ENCODE measurements around the gene ARSK. TPM values are rescaled to one million over a fixed set of nuclear protein-coding genes. Genes with fewer than 3 reads are reported as not detected.

ARSK gene
- total RNA-seq: 1 to 10 TPM; 4.3 to 4.9 TPM

GRCh38 chr5:95554647-95555548 is at the start of gene ARSK, which contains the start of gene SKIC3:
Gene ARSK, plus strand, starts transcription at chr5:95555101. Its CDS starts 178 bp downstream, at chr5:95555279.
Gene SKIC3, minus strand, starts transcription at chr5:95554977. Its CDS starts 7,827 bp downstream, at chr5:95547150.
- Mint-ChIP-seq H3K27me3 (no peaks in the 10 kb centered on the region), H3K4me1 (peaks cover 40% of the 10 kb centered on the region), H3K9me3 (ENCODE audit: low read depth) (no peaks in the 10 kb centered on the region), H3K4me3 (peak within 1 kb of the TSS; percentile 86), H3K27ac (peak within 1 kb of the TSS; percentile 87), H3K36me3 (peaks cover 18% of the 10 kb centered on the region)
- DNase-seq (peak; percentile 94), ATAC-seq (peak; percentile 92)
- CTCF ChIA-PET: interaction anchor here (0.6 to 1.6 kb wide), 4 partner anchors 12 to 227 kb away, joined by 3 to 4 read pairs (median 3); no protein-coding TSS in a partner anchor

GRCh38 chr5:95508550-95508949 is 46.4 kb upstream of the ARSK start:
- H3K27ac Mint-ChIP-seq: no peak overlapping the region

GRCh38 chr5:95511606-95512005 is 43.3 kb upstream of the ARSK start:
- ATAC-seq (no peak), DNase-seq (no peak)
- Mint-ChIP-seq H3K27ac (no peak overlapping the region), H3K9me3 (ENCODE audit: low read depth) (no peaks in the 10 kb centered on the region), H3K4me3 (no peak overlapping the region), H3K4me1 (no peaks in the 10 kb centered on the region), H3K36me3 (peaks cover 37% of the 10 kb centered on the region), H3K27me3 (no peaks in the 10 kb centered on the region)
- CTCF ChIA-PET: no interaction called here

More at GRCh38 chr5:95508550-95508949, 46.4 kb upstream of the ARSK start:
- H3K27me3 Mint-ChIP-seq: no peaks in the 10 kb centered on the region
- no peak overlapping the region for H3K4me3 Mint-ChIP-seq
- H3K36me3 Mint-ChIP-seq: peaks cover 37% of the 10 kb centered on the region
- ATAC-seq (no peak), DNase-seq (no peak)
- no peaks in the 10 kb centered on the region for H3K9me3 Mint-ChIP-seq (ENCODE audit: low read depth)
- H3K4me1 Mint-ChIP-seq: no peaks in the 10 kb centered on the region
- CTCF ChIA-PET: no interaction called here

GRCh38 chr5:95518417-95518816 is 36.5 kb upstream of the ARSK start:
- H3K27me3 Mint-ChIP-seq: no peaks in the 10 kb centered on the region
- no peak overlapping the region for H3K4me3 Mint-ChIP-seq
- H3K9me3 Mint-ChIP-seq (ENCODE audit: low read depth): no peaks in the 10 kb centered on the region
- peaks cover 40% of the 10 kb centered on the region for H3K36me3 Mint-ChIP-seq
- no peaks in the 10 kb centered on the region for H3K4me1 Mint-ChIP-seq
- CTCF ChIA-PET: no interaction called here
- no peak for DNase-seq
- no peak overlapping the region for H3K27ac Mint-ChIP-seq
- no peak for ATAC-seq

GRCh38 chr5:95519151-95519550 is 35.8 kb upstream of the ARSK start:
- no peaks in the 10 kb centered on the region for H3K4me1 Mint-ChIP-seq
- no peaks in the 10 kb centered on the region for H3K27me3 Mint-ChIP-seq
- H3K27ac Mint-ChIP-seq: no peak overlapping the region
- H3K4me3 Mint-ChIP-seq: no peak overlapping the region
- no peak for ATAC-seq
- DNase-seq: no peak
- no peaks in the 10 kb centered on the region for H3K9me3 Mint-ChIP-seq (ENCODE audit: low read depth)
- peaks cover 42% of the 10 kb centered on the region for H3K36me3 Mint-ChIP-seq
- CTCF ChIA-PET: no interaction called here

GRCh38 chr5:95519681-95520080 is 35.2 kb upstream of the ARSK start:
- ATAC-seq (no peak), DNase-seq (no peak)
- no peak overlapping the region for H3K4me3 Mint-ChIP-seq
- no peaks in the 10 kb centered on the region for H3K4me1 Mint-ChIP-seq
- H3K27me3 Mint-ChIP-seq: no peaks in the 10 kb centered on the region
- peaks cover 44% of the 10 kb centered on the region for H3K36me3 Mint-ChIP-seq
- CTCF ChIA-PET: no interaction called here
- no peaks in the 10 kb centered on the region for H3K9me3 Mint-ChIP-seq (ENCODE audit: low read depth)
- no peak overlapping the region for H3K27ac Mint-ChIP-seq

- no peaks in the 10 kb centered on the region for H3K27me3 Mint-ChIP-seq
- no peak overlapping the region for H3K27ac Mint-ChIP-seq
- no peaks in the 10 kb centered on the region for H3K9me3 Mint-ChIP-seq (ENCODE audit: low read depth)
- CTCF ChIA-PET: no interaction called here
- H3K4me1 Mint-ChIP-seq: no peaks in the 10 kb centered on the region
- peaks cover 42% of the 10 kb centered on the region for H3K36me3 Mint-ChIP-seq
- ATAC-seq (no peak), DNase-seq (no peak)
- no peak overlapping the region for H3K4me3 Mint-ChIP-seq
These were observed 34.7 kb upstream of the ARSK start for GRCh38 chr5:95520206-95520605.

- Mint-ChIP-seq H3K9me3 (ENCODE audit: low read depth) (no peaks in the 10 kb centered on the region), H3K27me3 (no peaks in the 10 kb centered on the region), H3K36me3 (peaks cover 39% of the 10 kb centered on the region), H3K27ac (no peak overlapping the region), H3K4me3 (no peak overlapping the region), H3K4me1 (no peaks in the 10 kb centered on the region)
- CTCF ChIA-PET: no interaction called here
- no peak for ATAC-seq
- no peak for DNase-seq
These were observed 30.5 kb upstream of the ARSK start for GRCh38 chr5:95524423-95524822.

- Mint-ChIP-seq H3K36me3 (peaks cover 31% of the 10 kb centered on the region), H3K4me3 (no peak overlapping the region), H3K4me1 (no peaks in the 10 kb centered on the region), H3K9me3 (ENCODE audit: low read depth) (no peaks in the 10 kb centered on the region), H3K27ac (no peak overlapping the region), H3K27me3 (no peaks in the 10 kb centered on the region)
- ATAC-seq (no peak), DNase-seq (no peak)
- CTCF ChIA-PET: no interaction called here
These were observed 28.0 kb upstream of the ARSK start for GRCh38 chr5:95526871-95527270.

GRCh38 chr5:95528565-95528964 is 26.3 kb upstream of the ARSK start:
- Mint-ChIP-seq H3K27me3 (no peaks in the 10 kb centered on the region), H3K27ac (no peak overlapping the region), H3K4me3 (no peak overlapping the region), H3K4me1 (peaks cover 5% of the 10 kb centered on the region), H3K9me3 (ENCODE audit: low read depth) (no peaks in the 10 kb centered on the region), H3K36me3 (peaks cover 29% of the 10 kb centered on the region)
- ATAC-seq (no peak), DNase-seq (no peak)
- CTCF ChIA-PET: no interaction called here

- no peak overlapping the region for H3K27ac Mint-ChIP-seq
- H3K4me1 Mint-ChIP-seq: peaks cover 6% of the 10 kb centered on the region
- DNase-seq (no peak), ATAC-seq (no peak)
- no peaks in the 10 kb centered on the region for H3K27me3 Mint-ChIP-seq
- CTCF ChIA-PET: interaction anchor here (1.0 kb wide), 1 partner anchor 13 kb away, joined by 3 read pairs; no protein-coding TSS in a partner anchor
- H3K9me3 Mint-ChIP-seq (ENCODE audit: low read depth): no peaks in the 10 kb centered on the region
- H3K36me3 Mint-ChIP-seq: peaks cover 40% of the 10 kb centered on the region
- no peak overlapping the region for H3K4me3 Mint-ChIP-seq
These were observed 24.5 kb upstream of the ARSK start for GRCh38 chr5:95530416-95530815.

- CTCF ChIA-PET: interaction anchor here (1.0 kb wide), 1 partner anchor 12 kb away, joined by 3 read pairs; no protein-coding TSS in a partner anchor
- Mint-ChIP-seq H3K4me1 (peaks cover 6% of the 10 kb centered on the region), H3K27me3 (no peaks in the 10 kb centered on the region), H3K9me3 (ENCODE audit: low read depth) (no peaks in the 10 kb centered on the region), H3K36me3 (peaks cover 44% of the 10 kb centered on the region), H3K4me3 (no peak overlapping the region), H3K27ac (no peak overlapping the region)
- ATAC-seq (no peak), DNase-seq (no peak)
These were observed 23.4 kb upstream of the ARSK start for GRCh38 chr5:95531491-95531890.

GRCh38 chr5:95532415-95532814 is 22.5 kb upstream of the ARSK start:
- no peak for DNase-seq
- ATAC-seq: no peak
- no peak overlapping the region for H3K4me3 Mint-ChIP-seq
- no peaks in the 10 kb centered on the region for H3K9me3 Mint-ChIP-seq (ENCODE audit: low read depth)
- peaks cover 48% of the 10 kb centered on the region for H3K36me3 Mint-ChIP-seq
- CTCF ChIA-PET: interaction anchor here (1.5 kb wide), 1 partner anchor 9 kb away, joined by 3 read pairs; no protein-coding TSS in a partner anchor
- H3K4me1 Mint-ChIP-seq: peaks cover 6% of the 10 kb centered on the region
- H3K27me3 Mint-ChIP-seq: no peaks in the 10 kb centered on the region
- H3K27ac Mint-ChIP-seq: no peak overlapping the region

GRCh38 chr5:95533106-95533505 is 21.8 kb upstream of the ARSK start:
- CTCF ChIA-PET: interaction anchor here (1.5 kb wide), 1 partner anchor 10 kb away, joined by 3 read pairs; no protein-coding TSS in a partner anchor
- Mint-ChIP-seq H3K4me3 (no peak overlapping the region), H3K4me1 (peaks cover 6% of the 10 kb centered on the region), H3K27me3 (no peaks in the 10 kb centered on the region), H3K36me3 (peaks cover 44% of the 10 kb centered on the region), H3K27ac (no peak overlapping the region), H3K9me3 (ENCODE audit: low read depth) (no peaks in the 10 kb centered on the region)
- no peak for DNase-seq
- ATAC-seq: no peak
